HCT116 (cell line): ENCODE data around the gene TMEM174. TPM values are rescaled to one million over a fixed set of nuclear protein-coding genes. Genes with fewer than 3 reads are reported as not detected.

Source experiments
- ATAC-seq: fragments of 200-7000 bp; cut with Tn5 transposase; 2 replicates; pipeline ENCODE4 v1.9.1; 2020; ENCODE audit warnings: mild to moderate bottlenecking, moderate library complexity
- BruUV-seq: library from RNA; stranded (reverse); fragments of 400-500 nt; replicated peaks from 2 replicates; lab custom pipeline; 2021; lab: Mats Ljungman, UMichigan
- CTCF ChIA-PET: fragments of 300-600 bp; sonication (Branson Sonifier 250); formaldehyde crosslinking; loops from one replicate; lab custom pipeline; 2021; ENCODE audit warnings: antibody characterized with exemption; lab: Charles Lee
- POLR2A ChIA-PET: fragments of 300-600, 350-600 bp; sonication (Branson Sonifier 250); formaldehyde crosslinking; loops from one replicate; lab custom pipeline; 2021; ENCODE audit warnings: antibody characterized with exemption; lab: Charles Lee
- RAD21 ChIA-PET, 2 experiments: fragments of 300-600 bp; sonication (Branson Sonifier 250); formaldehyde crosslinking; loops; one replicate each; lab custom pipeline; 2023; ENCODE audit warnings: low total read pairs in 2 of 2; ENCODE audit not compliant: uncharacterized antibody in 2 of 2, unreplicated experiment in 2 of 2, low non-redundant PET in 1 of 2; lab: Charles Lee
- DNase-seq: peaks from one replicate; pipeline ENCODE4 v3.0.0-alpha.2; 2010; ENCODE audit warnings: low read depth, low spot score
- H2AFZ ChIP-seq: fragments of 200-600 bp; shearing (Covaris generic), sonication (generic); 2 replicates; pipeline ENCODE4 v1.6.1; 2017; ENCODE audit warnings: low read depth, mixed run types, mixed read lengths, antibody characterized with exemption, low read length; ENCODE audit not compliant: poor library complexity, severe bottlenecking
- H3K27ac ChIP-seq: 2 replicates; pipeline ENCODE4 v1.5.1; 2012; ENCODE audit warnings: low read depth, low read length
- H3K27me3 ChIP-seq: fragments of 200-600 bp; sonication (generic); 2 replicates; pipeline ENCODE4 v1.6.1; 2016; ENCODE audit warnings: mixed run types, low read length, mixed read lengths; ENCODE audit not compliant: insufficient read depth
- H3K36me3 ChIP-seq, 2 experiments: fragments of 200-500 bp in 1 of 2; fragments of 200-600 bp in 1 of 2; sonication (Bioruptor generic) in 1 of 2; sonication (generic) in 1 of 2; 2 replicates each; pipeline versions ENCODE4 v1.5.1 to v1.6.1; 2014 to 2016; ENCODE audit warnings: low read length in 2 of 2, inconsistent platforms in 1 of 2, mixed read lengths in 1 of 2, mixed run types in 1 of 2; ENCODE audit not compliant: insufficient read depth in 2 of 2, control insufficient read depth in 1 of 2
- H3K4me1 ChIP-seq, 2 experiments: fragments of 200-600 bp in 1 of 2; sonication (generic) in 1 of 2; 2 replicates each; pipeline versions ENCODE4 v1.5.1 to v1.6.1; 2012 to 2017; ENCODE audit warnings: low read length in 2 of 2, inconsistent platforms in 1 of 2, mild to moderate bottlenecking in 1 of 2, mixed read lengths in 1 of 2, mixed run types in 1 of 2, moderate library complexity in 1 of 2; ENCODE audit not compliant: insufficient read depth in 2 of 2, control insufficient read depth in 1 of 2
- H3K4me2 ChIP-seq: fragments of 200-600 bp; sonication (generic); 2 replicates; pipeline ENCODE4 v1.6.1; 2017; ENCODE audit warnings: mixed run types, low read length, mixed read lengths
- H3K4me3 ChIP-seq, 2 experiments: fragments of 200-600 bp in 1 of 2; sonication (generic) in 1 of 2; replicated peaks in 1 of 2; 2 replicates each; pipeline ENCODE4 v1.5.1; 2011 to 2016; ENCODE audit warnings: low read length in 2 of 2, control low read depth in 1 of 2, low read depth in 1 of 2, mild to moderate bottlenecking in 1 of 2, mixed read lengths in 1 of 2, mixed run types in 1 of 2
- H3K79me2 ChIP-seq: fragments of 200-600 bp; sonication (generic); 2 replicates; pipeline ENCODE4 v1.6.1; 2017; ENCODE audit warnings: mild to moderate bottlenecking, mixed run types, low read length, moderate library complexity, mixed read lengths; ENCODE audit not compliant: insufficient read depth
- H3K9ac ChIP-seq: fragments of 200-600 bp; sonication (generic); 2 replicates; pipeline ENCODE4 v1.6.1; 2016; ENCODE audit warnings: low read length, mixed read lengths
- H3K9me2 ChIP-seq: fragments of 200-600 bp; sonication (generic), shearing (Covaris generic); 2 replicates; pipeline ENCODE4 v1.6.1; 2017; ENCODE audit warnings: mixed run types, mild to moderate bottlenecking, moderate library complexity; ENCODE audit not compliant: insufficient read depth
- H3K9me3 ChIP-seq, 2 experiments: fragments of 200-500 bp in 1 of 2; fragments of 200-600 bp in 1 of 2; sonication (Bioruptor generic) in 1 of 2; sonication (generic) in 1 of 2; 2 replicates each; pipeline ENCODE4 v1.6.1; 2014 to 2017; ENCODE audit warnings: low read length in 2 of 2, mixed read lengths in 2 of 2, inconsistent platforms in 1 of 2, low read depth in 1 of 2, mild to moderate bottlenecking in 1 of 2, mixed run types in 1 of 2, moderate library complexity in 1 of 2; ENCODE audit not compliant: control insufficient read depth in 1 of 2, insufficient read depth in 1 of 2
- H4K20me1 ChIP-seq: fragments of 200-600 bp; sonication (generic), shearing (Covaris generic); 2 replicates; pipeline ENCODE4 v1.6.1; 2017; ENCODE audit warnings: mixed run types, mild to moderate bottlenecking, moderate library complexity; ENCODE audit not compliant: insufficient read depth
- ATF3 ChIP-seq: IDR thresholded peaks from 2 replicates; pipeline ENCODE4 v1.6.1; 2012
- CBX3 ChIP-seq: IDR thresholded peaks from 2 replicates; pipeline ENCODE4 v1.6.1; 2012; ENCODE audit warnings: low read depth
- CEBPB ChIP-seq: IDR thresholded peaks from 2 replicates; pipeline ENCODE4 v1.6.1; 2012; ENCODE audit warnings: low read depth
- CTCF ChIP-seq, 3 experiments: fragments of 200-600 bp in 1 of 3; sonication (generic) in 1 of 3; IDR thresholded peaks in 2 of 3; conservative IDR thresholded peaks in 1 of 3; 2 replicates each; pipeline ENCODE4 v1.5.1; 2012 to 2017; ENCODE audit warnings: low read depth in 2 of 3, low read length in 2 of 3, antibody characterized with exemption in 1 of 3, borderline replicate concordance in 1 of 3, control low read depth in 1 of 3, mild to moderate bottlenecking in 1 of 3, mixed read lengths in 1 of 3, mixed run types in 1 of 3, moderate library complexity in 1 of 3; ENCODE audit not compliant: insufficient read depth in 1 of 3
- EGR1 ChIP-seq: IDR thresholded peaks from 2 replicates; pipeline ENCODE4 v1.6.1; 2012; ENCODE audit warnings: low read depth
- EZH2 ChIP-seq: fragments of 200-600 bp; sonication (generic); IDR thresholded peaks from 2 replicates; pipeline ENCODE4 v1.6.1; 2017; ENCODE audit warnings: antibody characterized with exemption, mixed run types
- EZH2phosphoT487 ChIP-seq: fragments of 200-600 bp; IDR thresholded peaks from 2 replicates; pipeline ENCODE4 v1.6.1; 2018; ENCODE audit warnings: antibody characterized with exemption, borderline replicate concordance
- JUND ChIP-seq: IDR thresholded peaks from 2 replicates; pipeline ENCODE4 v1.6.1; 2012
- MAX ChIP-seq: IDR thresholded peaks from 2 replicates; pipeline ENCODE4 v1.6.1; 2012
- POLR2AphosphoS5 ChIP-seq: IDR thresholded peaks from 2 replicates; pipeline ENCODE4 v1.6.1; 2011; ENCODE audit warnings: mild to moderate bottlenecking, low read depth, low read length, moderate library complexity
- RAD21 ChIP-seq: IDR thresholded peaks from 2 replicates; pipeline ENCODE4 v1.6.1; 2012; ENCODE audit warnings: low read depth, mild to moderate bottlenecking
- REST ChIP-seq: IDR thresholded peaks from 2 replicates; pipeline ENCODE4 v1.6.1; 2012; ENCODE audit warnings: low read depth
- SIN3A ChIP-seq: IDR thresholded peaks from 2 replicates; pipeline ENCODE4 v1.6.1; 2012; ENCODE audit warnings: low read depth
- SP1 ChIP-seq: IDR thresholded peaks from 2 replicates; pipeline ENCODE4 v1.6.1; 2012; ENCODE audit warnings: low read depth
- SRF ChIP-seq: IDR thresholded peaks from 2 replicates; pipeline ENCODE4 v1.6.1; 2012; ENCODE audit warnings: low read depth
- YY1 ChIP-seq: IDR thresholded peaks from 2 replicates; pipeline ENCODE4 v1.6.1; 2011; ENCODE audit warnings: low read length, low read depth, moderate library complexity, mild to moderate bottlenecking; ENCODE audit not compliant: insufficient replicate concordance; ENCODE audit errors: extremely low read depth
- ZBTB33 ChIP-seq: IDR thresholded peaks from 2 replicates; pipeline ENCODE4 v1.6.1; 2011; ENCODE audit warnings: mild to moderate bottlenecking, low read length, moderate library complexity; ENCODE audit not compliant: insufficient replicate concordance; ENCODE audit errors: extremely low read depth
- ZNF274 ChIP-seq: fragments of 200-500 bp; sonication (Bioruptor generic); IDR thresholded peaks from 2 replicates; pipeline ENCODE4 v1.6.1; 2014; ENCODE audit warnings: mild to moderate bottlenecking, low read depth, low read length, inconsistent platforms
- intact Hi-C: fragments of 100-400 bp; cut with micrococcal nuclease; formaldehyde crosslinking; loops from 2 replicates; pipeline ENCODE4 v1.10.0; 2022
- total RNA-seq: library from RNA; stranded (reverse); gene quantifications from one replicate; pipeline ENCODE4 v1.2.1, GENCODE V29; 2021; ENCODE audit not compliant: unreplicated experiment

The TMEM174 gene
- total RNA-seq, 1 experiment from 2014 or later, result not detected

DNA sequence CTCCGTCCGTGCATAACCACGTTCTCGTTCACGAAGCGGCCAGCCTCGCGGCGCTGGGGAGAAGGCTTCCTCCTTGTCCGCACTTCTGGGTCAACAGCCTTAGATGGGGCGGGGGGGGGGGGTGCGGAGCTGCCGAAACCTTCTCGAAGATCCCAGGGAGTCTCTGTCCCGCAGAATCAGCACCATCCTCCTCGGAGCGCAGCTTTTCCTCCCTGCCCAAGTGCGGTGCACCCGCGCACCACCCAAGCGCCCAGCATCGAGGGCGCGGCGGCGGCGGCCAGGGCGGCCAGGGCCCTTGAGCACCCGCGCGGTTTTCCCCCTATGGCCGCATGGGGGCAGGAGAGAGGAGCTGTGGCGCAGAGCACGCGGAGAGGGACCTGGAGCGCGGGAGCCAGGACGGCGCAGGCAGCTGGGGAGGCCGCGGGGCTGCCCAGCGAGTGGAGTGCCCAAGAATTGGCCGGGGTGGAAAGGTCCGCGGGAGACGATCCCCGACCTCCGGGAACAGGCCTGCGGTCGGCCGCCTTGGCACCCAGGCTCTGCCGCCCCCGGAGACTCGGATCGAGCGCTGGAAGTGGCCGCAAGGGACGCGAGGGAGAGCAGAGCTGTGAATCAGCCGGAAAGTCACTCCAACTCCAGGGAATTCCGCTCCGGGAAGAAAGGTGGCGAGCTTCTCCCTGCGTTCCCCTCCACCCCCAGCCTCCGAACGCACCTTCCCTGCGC is 43.1 kb downstream of the TMEM174 start:
- Histone ChIP-seq H3K4me1 (peaks cover 8 to 32% of the 10 kb centered on the region in 2 experiments; a peak in 3 of 4 replicates), H4K20me1 (no peaks in the 10 kb centered on the region), H3K4me3 (peak overlapping the region; percentile 30 to 53), H3K27ac (peak overlapping the region; percentile 41; the same call in 1 of the 2 replicates), H3K9me3 (no peaks in the 10 kb centered on the region), H3K36me3 (no peaks in the 10 kb centered on the region), H2AFZ (peak overlapping the region; percentile 1), H3K79me2 (no peaks in the 10 kb centered on the region), H3K9ac (peak overlapping the region; percentile 68), H3K27me3 (no peaks in the 10 kb centered on the region), H3K4me2 (peak overlapping the region; percentile 82), H3K9me2 (no peaks in the 10 kb centered on the region)
- ATAC-seq (peak; percentile 92), DNase-seq (peak; percentile 72)
- ChIA-PET CTCF (interaction anchor here (0.7 to 5.1 kb wide), 37 partner anchors 9 to 605 kb away, joined by 3 to 71 read pairs (median 4); partner anchors contain the start of genes BTF3 and FOXD1), RAD21 (interaction anchor here (0.6 to 1.7 kb wide), 6 partner anchors 14 to 295 kb away, joined by 3 to 9 read pairs (median 5); partner anchors contain the start of gene FOXD1 (in 1 of the 2)), POLR2A (interaction anchor here (0.5 to 1.3 kb wide), 6 partner anchors 9 to 235 kb away, joined by 3 to 8 read pairs (median 4); partner anchors contain the start of gene FOXD1)
- intact Hi-C loops, result loop anchor here (2.0 to 10.0 kb wide), 4 partner anchors 133 to 294 kb away; partner anchors contain the start of gene FCHO2
- TSS peak; percentile 78 for BruUV-seq
- peak; percentile 33; the same call in 1 of the 2 replicates for TF ChIP-seq EGR1
- TF ChIP-seq JUND, result no peak
- no peak for TF ChIP-seq SRF
- TF ChIP-seq EZH2, result no peak
- TF ChIP-seq ZNF274, result no peak
- TF ChIP-seq RAD21, result peak; percentile 76
- TF ChIP-seq MAX, result peak; percentile 99
- no peak for TF ChIP-seq CEBPB
- peak; percentile 49; the same call in 1 of the 2 replicates for TF ChIP-seq POLR2AphosphoS5
- peak; percentile 49 for TF ChIP-seq ZBTB33
- no peak for TF ChIP-seq SP1
- peak; percentile 76 to 93 (median 82) for TF ChIP-seq CTCF (IDR thresholded peaks at IDR 0.05 in 2 of 3, conservative IDR thresholded peaks at IDR 0.05 in 1 of 3; ENCODE audit: borderline replicate concordance in 1 of 3, insufficient read depth in 1 of 3, low read depth in 2 of 3, low read length in 2 of 3)
- no peak for TF ChIP-seq EZH2phosphoT487
- peak; percentile 60 for TF ChIP-seq YY1
- peak; percentile 95 for TF ChIP-seq CBX3
- TF ChIP-seq SIN3A, result no peak
- no peak for TF ChIP-seq ATF3
- TF ChIP-seq REST, result no peak
